GM10266 (cell line): ENCODE measurements around the gene DOCK9.

Experiments
- DNase-seq: peaks from one replicate; pipeline ENCODE4 v3.0.0; 2012; ENCODE audit errors: extremely low spot score
- TF ChIP-seq, protein P1 (sequence below): IDR thresholded peaks from 2 replicates; pipeline ENCODE4 v1.5.1; 2012; ENCODE audit warnings: mild to moderate bottlenecking, low read depth; ENCODE audit not compliant: control insufficient read depth, insufficient read depth; ENCODE audit errors: missing control alignments

The DOCK9 gene

DNA sequence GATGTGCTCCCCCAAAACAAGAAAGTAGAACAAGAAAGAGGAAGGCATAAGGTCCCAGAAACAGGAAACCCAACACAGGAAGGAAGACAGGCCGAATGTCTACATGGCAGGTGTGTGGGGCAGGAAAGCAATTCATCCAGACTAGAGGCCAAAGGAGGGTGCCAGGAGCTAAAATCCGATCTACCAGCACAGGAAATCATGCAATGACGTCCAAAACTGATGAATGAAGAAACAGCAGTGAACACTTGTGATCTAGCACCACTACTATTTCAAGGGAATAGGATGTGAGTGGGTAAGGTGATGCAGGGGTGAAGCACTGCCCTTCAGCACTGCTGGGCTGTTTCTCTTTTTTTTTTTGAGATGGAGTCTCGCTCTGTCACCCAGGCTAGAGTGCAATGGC lies 59.1 kb downstream of the DOCK9 start:
- TF ChIP-seq, protein P1, sequence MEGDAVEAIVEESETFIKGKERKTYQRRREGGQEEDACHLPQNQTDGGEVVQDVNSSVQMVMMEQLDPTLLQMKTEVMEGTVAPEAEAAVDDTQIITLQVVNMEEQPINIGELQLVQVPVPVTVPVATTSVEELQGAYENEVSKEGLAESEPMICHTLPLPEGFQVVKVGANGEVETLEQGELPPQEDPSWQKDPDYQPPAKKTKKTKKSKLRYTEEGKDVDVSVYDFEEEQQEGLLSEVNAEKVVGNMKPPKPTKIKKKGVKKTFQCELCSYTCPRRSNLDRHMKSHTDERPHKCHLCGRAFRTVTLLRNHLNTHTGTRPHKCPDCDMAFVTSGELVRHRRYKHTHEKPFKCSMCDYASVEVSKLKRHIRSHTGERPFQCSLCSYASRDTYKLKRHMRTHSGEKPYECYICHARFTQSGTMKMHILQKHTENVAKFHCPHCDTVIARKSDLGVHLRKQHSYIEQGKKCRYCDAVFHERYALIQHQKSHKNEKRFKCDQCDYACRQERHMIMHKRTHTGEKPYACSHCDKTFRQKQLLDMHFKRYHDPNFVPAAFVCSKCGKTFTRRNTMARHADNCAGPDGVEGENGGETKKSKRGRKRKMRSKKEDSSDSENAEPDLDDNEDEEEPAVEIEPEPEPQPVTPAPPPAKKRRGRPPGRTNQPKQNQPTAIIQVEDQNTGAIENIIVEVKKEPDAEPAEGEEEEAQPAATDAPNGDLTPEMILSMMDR = no peak
- DNase-seq = no peak

DNA sequence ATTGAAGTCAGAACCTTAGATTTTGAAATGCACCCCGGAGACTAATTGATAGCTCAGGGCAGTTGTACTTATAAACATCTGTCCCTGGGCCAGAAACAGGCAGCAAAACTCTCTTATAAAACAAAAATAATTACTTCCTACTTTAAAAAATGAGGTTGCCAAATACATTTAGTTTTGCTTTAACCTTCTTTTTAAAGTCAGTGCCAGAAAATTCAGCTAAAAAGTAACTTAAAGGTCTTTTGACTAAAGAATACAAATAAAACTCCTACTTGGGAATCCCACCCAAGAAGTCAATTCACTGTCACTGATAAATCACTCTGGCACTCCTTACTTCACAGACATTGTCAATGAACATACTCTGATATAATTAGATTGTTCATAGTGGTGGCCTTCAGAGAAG lies 60.7 kb downstream of the DOCK9 start:
- TF ChIP-seq, protein P1 = no peak
- DNase-seq = no peak

DNA sequence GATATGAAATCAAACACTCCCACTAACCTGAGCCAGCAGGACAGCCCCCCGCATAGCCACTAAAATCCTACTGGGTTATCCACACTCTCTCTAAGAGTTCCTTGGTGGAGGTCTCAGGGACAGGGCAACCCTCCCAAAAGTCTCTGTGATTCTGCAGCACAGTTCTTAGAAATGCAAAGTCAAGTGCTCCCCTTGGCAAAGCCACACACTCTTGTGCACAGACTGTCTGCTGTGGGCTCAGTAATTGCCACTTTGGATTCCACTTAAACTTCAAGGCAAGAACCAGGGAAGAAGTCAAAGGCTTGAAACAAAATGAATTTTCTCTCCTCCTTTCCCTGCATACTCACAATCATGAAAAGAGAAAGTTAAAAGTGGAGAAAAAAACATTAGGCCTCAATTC lies 61.5 kb downstream of the DOCK9 start:
- TF ChIP-seq, protein P1 = no peak
- DNase-seq = no peak

DNA sequence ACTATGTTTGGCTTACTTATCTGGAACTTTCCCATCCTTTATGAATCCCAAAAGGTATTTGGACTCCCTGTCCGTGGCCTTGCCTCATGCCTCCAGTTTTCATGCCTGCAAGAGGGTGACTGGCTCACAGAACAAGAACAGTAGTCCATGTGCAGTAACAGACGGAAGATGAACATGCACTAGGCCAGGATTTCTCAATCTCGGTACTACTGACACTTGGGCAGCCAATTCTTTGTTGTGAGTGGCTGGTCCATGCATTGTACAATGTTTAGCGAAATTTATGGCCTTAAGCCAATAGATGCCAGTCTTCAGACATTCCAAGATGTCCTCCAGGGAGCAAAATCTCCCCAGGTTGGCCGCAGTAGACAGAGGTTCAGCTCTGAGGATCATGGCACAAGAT lies 61.9 kb downstream of the DOCK9 start:
- no peak for DNase-seq
- TF ChIP-seq, protein P1 = no peak

DNA sequence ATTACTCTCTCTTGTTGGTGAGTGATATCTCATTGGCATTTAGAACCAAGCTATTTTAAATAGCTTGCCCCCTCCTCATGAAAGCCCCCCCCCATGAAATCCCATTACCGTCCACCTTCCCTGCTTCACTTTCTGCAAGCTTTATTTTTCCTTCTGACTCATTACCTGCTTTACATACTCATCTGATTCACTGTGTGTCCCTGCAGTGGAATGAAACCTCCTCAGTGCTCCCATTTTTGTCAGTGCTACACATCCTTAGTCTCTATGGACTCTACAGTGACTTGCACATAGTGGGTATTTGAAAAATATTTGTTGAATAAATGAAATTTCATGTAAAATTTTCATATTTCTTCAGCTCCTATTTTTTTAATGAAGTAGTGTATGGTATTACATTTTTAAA lies 62.3 kb downstream of the DOCK9 start:
- TF ChIP-seq, protein P1 = no peak
- DNase-seq = no peak

DNA sequence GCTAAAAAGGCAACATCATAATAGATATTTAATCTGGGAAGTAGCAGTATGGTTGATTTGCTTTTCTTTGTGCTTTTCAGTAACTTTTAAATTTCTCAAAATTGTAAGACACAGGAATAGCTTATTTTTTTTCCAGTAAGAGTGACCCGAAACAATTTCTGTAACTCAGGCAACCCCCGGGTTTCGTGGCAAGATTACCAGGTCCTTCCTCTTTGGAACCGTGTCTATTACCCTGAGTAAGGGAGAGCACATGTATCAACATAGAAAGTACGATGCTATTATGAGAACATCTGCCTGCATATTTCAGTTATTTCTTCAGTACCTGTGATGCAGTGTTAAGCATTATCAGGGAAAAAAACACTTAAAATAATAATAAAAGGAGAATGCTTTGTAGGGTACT lies 64.1 kb downstream of the DOCK9 start:
- no peak for DNase-seq
- TF ChIP-seq, protein P1 = no peak

DNA sequence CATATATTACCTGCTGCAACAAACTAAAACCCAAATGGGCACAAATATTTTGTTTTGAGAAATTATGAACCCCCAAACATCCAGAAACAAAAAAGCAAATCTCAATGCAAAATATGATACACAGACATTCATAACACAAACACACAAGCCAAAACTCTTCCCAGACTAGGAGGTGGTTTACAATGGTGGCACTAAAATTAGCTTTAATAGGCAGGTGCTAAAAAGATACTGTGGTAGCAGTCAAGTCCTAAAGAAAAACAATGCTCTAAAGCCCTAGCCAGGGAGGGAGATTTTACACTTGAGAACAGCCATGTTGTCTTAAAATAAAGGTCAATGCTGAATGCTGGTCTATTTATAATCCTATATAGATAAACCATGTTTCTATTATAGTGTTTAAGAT lies 65.0 kb downstream of the DOCK9 start:
- TF ChIP-seq, protein P1 = no peak
- no peak for DNase-seq
